H1 (cell line): ENCODE measurements around the gene FRMPD1. TPM values are rescaled to one million over a fixed set of nuclear protein-coding genes. Genes with fewer than 3 reads are reported as not detected.

Source experiments
- CTCF ChIA-PET: fragments of 300-600 bp; sonication (Branson Sonifier 250); formaldehyde crosslinking; loops from one replicate; lab custom pipeline; 2021; ENCODE audit not compliant: partially characterized antibody; lab: Charles Lee
- POLR2A ChIA-PET: fragments of 300-600 bp; sonication (Branson Sonifier 250); formaldehyde crosslinking; loops from one replicate; lab custom pipeline; 2021; ENCODE audit warnings: inconsistent platforms; ENCODE audit not compliant: partially characterized antibody; lab: Charles Lee
- DNase-seq, 2 experiments: peaks; one replicate each; pipeline versions ENCODE4 v3.0.0 to v3.0.0-alpha.2; 2010 to 2022; ENCODE audit warnings: low spot score in 2 of 2, low read depth in 1 of 2, mixed read lengths in 1 of 2
- FAIRE-seq: peaks from 2 replicates; lab custom pipeline; 2011; peaks lifted over from hg19 to GRCh38; lab: Jason Lieb, UNC
- H2AFZ ChIP-seq: 2 replicates; pipeline ENCODE4 v1.8.1; 2012; ENCODE audit warnings: low read length, inconsistent platforms
- H2AK5ac ChIP-seq: 2 replicates; pipeline ENCODE4 v1.6.1; 2013; ENCODE audit warnings: low read depth, low read length
- H2BK120ac ChIP-seq: replicated peaks from 2 replicates; pipeline ENCODE3; 2013; ENCODE audit warnings: low read depth, low read length, inconsistent platforms
- H2BK12ac ChIP-seq: 2 replicates; pipeline ENCODE4 v1.6.1; 2013; ENCODE audit warnings: low read depth, low read length
- H2BK15ac ChIP-seq: 2 replicates; pipeline ENCODE4 v1.6.1; 2013; ENCODE audit warnings: low read length
- H2BK20ac ChIP-seq: 2 replicates; pipeline ENCODE4 v1.6.1; 2013; ENCODE audit warnings: low read length
- H2BK5ac ChIP-seq: 2 replicates; pipeline ENCODE4 v1.6.1; 2013; ENCODE audit warnings: low read depth, low read length
- H3K14ac ChIP-seq: 2 replicates; pipeline ENCODE4 v1.6.1; 2013; ENCODE audit warnings: inconsistent platforms; ENCODE audit not compliant: insufficient read length
- H3K18ac ChIP-seq: 2 replicates; pipeline ENCODE4 v1.6.1; 2013; ENCODE audit warnings: low read length; ENCODE audit errors: extremely low read depth
- H3K23ac ChIP-seq: 2 replicates; pipeline ENCODE4 v1.6.1; 2013; ENCODE audit warnings: inconsistent platforms; ENCODE audit not compliant: insufficient read length
- H3K23me2 ChIP-seq: 2 replicates; pipeline ENCODE4 v1.6.1; 2013; ENCODE audit warnings: low read depth, low read length
- H3K27ac ChIP-seq: 2 replicates; pipeline ENCODE4 v1.6.1; 2011; ENCODE audit warnings: low read depth, low read length, inconsistent platforms
- H3K27me3 ChIP-seq, 4 experiments: replicated peaks in 1 of 4; 1 replicate in 1 of 4; 2 replicates in 3 of 4; pipeline versions ENCODE4 v1.6.1 to v1.8.1; 2011 to 2013; ENCODE audit warnings: low read length in 3 of 4, mild to moderate bottlenecking in 3 of 4, inconsistent platforms in 2 of 4, mixed read lengths in 2 of 4, moderate library complexity in 1 of 4; ENCODE audit not compliant: control insufficient read depth in 3 of 4, insufficient read depth in 3 of 4; ENCODE audit errors: extremely low read depth in 1 of 4
- H3K36me3 ChIP-seq, 4 experiments: 2 replicates each; pipeline versions ENCODE4 v1.6.1 to v1.8.1; 2011 to 2013; ENCODE audit warnings: mild to moderate bottlenecking in 4 of 4, low read length in 3 of 4, moderate library complexity in 2 of 4, control low read depth in 1 of 4, inconsistent platforms in 1 of 4; ENCODE audit not compliant: insufficient read depth in 4 of 4, control insufficient read depth in 2 of 4
- H3K4ac ChIP-seq: replicated peaks from 2 replicates; pipeline ENCODE3; 2013; ENCODE audit warnings: low read length, low read depth, mixed read lengths, inconsistent platforms; ENCODE audit not compliant: insufficient read length
- H3K4me1 ChIP-seq, 4 experiments: replicated peaks in 1 of 4; 1 replicate in 1 of 4; 2 replicates in 3 of 4; pipeline versions ENCODE4 v1.6.1 to v1.8.1; 2011 to 2013; ENCODE audit warnings: low read length in 3 of 4, inconsistent platforms in 2 of 4, mixed read lengths in 1 of 4; ENCODE audit not compliant: insufficient read depth in 4 of 4, control insufficient read depth in 3 of 4
- H3K4me2 ChIP-seq, 2 experiments: 2 replicates each; pipeline versions ENCODE4 v1.6.1 to v1.8.1; 2011 to 2013; ENCODE audit warnings: low read depth in 2 of 2, low read length in 2 of 2, control low read depth in 1 of 2, inconsistent platforms in 1 of 2, mild to moderate bottlenecking in 1 of 2; ENCODE audit not compliant: insufficient read depth in 1 of 2
- H3K4me3 ChIP-seq, 4 experiments: fragments of 200-600, 300-600 bp in 1 of 4; sonication (generic), shearing (Covaris generic), sonication (Bioruptor Twin) in 1 of 4; 2 replicates each; pipeline versions ENCODE4 v1.5.1 to v1.8.1; 2011 to 2016; ENCODE audit warnings: low read length in 4 of 4, low read depth in 3 of 4, control low read depth in 2 of 4, inconsistent platforms in 2 of 4, mild to moderate bottlenecking in 2 of 4, mixed read lengths in 1 of 4, moderate library complexity in 1 of 4; ENCODE audit not compliant: insufficient read depth in 2 of 4; ENCODE audit errors: extremely low read depth in 1 of 4
- H3K56ac ChIP-seq: replicated peaks from 2 replicates; pipeline ENCODE3; 2013; ENCODE audit warnings: low read depth, mild to moderate bottlenecking, mixed read lengths, low read length, inconsistent platforms; ENCODE audit not compliant: insufficient read length
- H3K79me1 ChIP-seq: 2 replicates; pipeline ENCODE4 v1.6.1; 2013; ENCODE audit warnings: low read depth, low read length, control low read depth
- H3K79me2 ChIP-seq, 2 experiments: 2 replicates each; pipeline versions ENCODE4 v1.6.1 to v1.8.1; 2012 to 2013; ENCODE audit warnings: low read length in 2 of 2, mild to moderate bottlenecking in 2 of 2, inconsistent platforms in 1 of 2; ENCODE audit not compliant: insufficient read depth in 2 of 2, control insufficient read depth in 1 of 2
- H3K9ac ChIP-seq, 4 experiments: replicated peaks in 1 of 4; 1 replicate in 1 of 4; 2 replicates in 3 of 4; pipeline versions ENCODE4 v1.6.1 to v1.8.1; 2011 to 2013; ENCODE audit warnings: low read depth in 3 of 4, low read length in 3 of 4, control low read depth in 2 of 4, mild to moderate bottlenecking in 2 of 4, moderate library complexity in 2 of 4, inconsistent platforms in 1 of 4; ENCODE audit errors: extremely low read depth in 1 of 4
- H3K9me3 ChIP-seq, 2 experiments: 2 replicates each; pipeline versions ENCODE4 v1.6.1 to v1.8.1; 2012 to 2013; ENCODE audit warnings: mild to moderate bottlenecking in 2 of 2, moderate library complexity in 2 of 2, control low read depth in 1 of 2, inconsistent platforms in 1 of 2, low read depth in 1 of 2, low read length in 1 of 2, mixed read lengths in 1 of 2; ENCODE audit not compliant: insufficient read depth in 2 of 2
- H4K20me1 ChIP-seq, 2 experiments: replicated peaks in 1 of 2; 2 replicates each; pipeline versions ENCODE3 to v1.8.1; 2011 to 2013; ENCODE audit warnings: inconsistent platforms in 2 of 2, low read length in 2 of 2, mild to moderate bottlenecking in 1 of 2; ENCODE audit not compliant: insufficient read depth in 2 of 2, control insufficient read depth in 1 of 2
- H4K5ac ChIP-seq: 2 replicates; pipeline ENCODE4 v1.6.1; 2013; ENCODE audit warnings: low read length, low read depth, mixed read lengths, inconsistent platforms; ENCODE audit not compliant: insufficient read length
- H4K8ac ChIP-seq: 2 replicates; pipeline ENCODE4 v1.8.0; 2013; ENCODE audit warnings: mild to moderate bottlenecking, moderate library complexity, low read length, inconsistent platforms; ENCODE audit not compliant: insufficient read depth; ENCODE audit errors: extremely low read depth
- H4K91ac ChIP-seq: replicated peaks from 2 replicates; pipeline ENCODE3; 2013; ENCODE audit warnings: low read length, mixed read lengths, inconsistent platforms; ENCODE audit not compliant: insufficient read length
- BCL11A ChIP-seq, 2 experiments: IDR thresholded peaks; one replicate each; pipeline ENCODE4 v1.6.1; 2011; ENCODE audit warnings: low read depth in 2 of 2, low read length in 2 of 2, mild to moderate bottlenecking in 2 of 2
- POLR2A ChIP-seq, 2 experiments: IDR thresholded peaks; 1 replicate in 1 of 2; 2 replicates in 1 of 2; pipeline ENCODE4 v1.6.1; 2011; ENCODE audit warnings: low read depth in 2 of 2, low read length in 2 of 2, mild to moderate bottlenecking in 2 of 2; ENCODE audit errors: control extremely low read depth in 1 of 2
- SUZ12 ChIP-seq: fragments of 200-600 bp; sonication (generic); IDR thresholded peaks from 2 replicates; pipeline ENCODE4 v1.6.1; 2012; ENCODE audit warnings: mild to moderate bottlenecking, inconsistent platforms, low read length, moderate library complexity, mixed read lengths
- WGBS, 2 experiments: shearing (Covaris generic) in 1 of 2; methylation state at CpG; one replicate each; pipeline versions ENCODE4 v1.1.6 to v1.1.7; 2013 to 2015; ENCODE audit warnings: low lambda C conversion rate in 2 of 2, mixed read lengths in 2 of 2, inconsistent platforms in 1 of 2, low coverage in 1 of 2, missing lambda C conversion rate in 1 of 2; ENCODE audit not compliant: insufficient replicate concordance in 2 of 2, insufficient coverage in 1 of 2, insufficient read length in 1 of 2; ENCODE audit errors: extremely low coverage in 1 of 2, missing lambda C conversion rate in 1 of 2; 5-methylcytosine and 5-hydroxymethylcytosine counted together
- polyA plus RNA-seq, 7 experiments: library from polyadenylated mRNA; depleted of rRNA in 3 of 7; stranded (reverse) in 5 of 7; unstranded in 2 of 7; fragments of >200 nt in 5 of 7; fragments of 200-250 nt in 2 of 7; gene quantifications; 1 replicate in 5 of 7; 2 replicates in 1 of 7; 4 replicates in 1 of 7; pipeline versions ENCODE4 v1.2.1 to v1.2.3, GENCODE V29; 2011 to 2013; ENCODE audit warnings: missing spikeins in 2 of 7, mixed read lengths in 2 of 7
- total RNA-seq: library from RNA; stranded (reverse); fragmentation: NEBNext Ultra II Directional; extraction: Animal tissue kit (Norgen Biotek cat#: 25700); gene quantifications from 2 replicates; pipeline ENCODE4 v1.2.1, GENCODE V29; 2021
- TF ChIP-seq, protein P1 (sequence below), 3 experiments: IDR thresholded peaks; 1 replicate in 2 of 3; 2 replicates in 1 of 3; pipeline versions ENCODE4 v1.5.1 to v1.6.1; 2011; ENCODE audit warnings: low read length in 3 of 3, mild to moderate bottlenecking in 3 of 3, inconsistent platforms in 2 of 3, low read depth in 1 of 3, moderate library complexity in 1 of 3; ENCODE audit not compliant: insufficient read depth in 1 of 3; ENCODE audit errors: control extremely low read depth in 1 of 3

Gene FRMPD1
- total and polyA plus RNA-seq, 2 of the 8 experiments (the other 6 are each of a cell fraction or from before 2014, with no cell fraction given) = 0.27 to 0.32 TPM

DNA sequence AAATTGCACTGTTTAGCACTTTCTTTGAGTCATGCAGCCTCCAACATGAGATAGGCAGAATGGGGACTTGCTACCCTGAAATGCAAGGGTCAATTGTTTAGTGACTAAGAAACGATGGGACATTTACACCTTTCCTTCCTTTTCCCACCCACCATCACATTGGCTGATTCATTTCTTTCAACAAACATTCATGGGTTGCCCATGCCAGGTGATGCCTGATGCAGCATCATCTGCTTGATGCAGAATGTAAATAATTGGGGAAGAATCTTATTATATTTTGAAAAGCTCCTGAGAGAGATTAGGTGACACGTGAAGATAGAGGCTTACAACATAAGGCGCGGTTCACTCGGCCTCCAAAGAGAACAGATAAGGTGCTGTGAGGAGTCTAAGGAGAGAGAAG is 98.4 kb downstream of the FRMPD1 start:
- Histone ChIP-seq H3K79me2 (no peaks in the 10 kb centered on the region), H3K14ac (no peak overlapping the region), H2AFZ (no peak overlapping the region), H2AK5ac (no peak overlapping the region), H2BK12ac (no peak overlapping the region), H4K20me1 (no peaks in the 10 kb centered on the region), H2BK120ac (no peak overlapping the region), H3K4ac (no peak overlapping the region), H3K4me3 (no peak overlapping the region), H4K8ac (no peak overlapping the region), H3K23ac (no peak overlapping the region), H3K36me3 (no peaks in the 10 kb centered on the region), H3K79me1 (no peaks in the 10 kb centered on the region), H3K4me1 (peaks cover 0 to under 1% (median under 1%) of the 10 kb centered on the region in 4 experiments; a peak in 4 of 7 replicates), H4K91ac (no peak overlapping the region), H2BK20ac (no peak overlapping the region), H3K9me3 (no peaks in the 10 kb centered on the region), H3K27ac (no peak overlapping the region), H2BK15ac (no peak overlapping the region), H3K27me3 (no peaks in the 10 kb centered on the region), H2BK5ac (no peak overlapping the region), H3K18ac (no peak overlapping the region), H3K4me2 (no peak overlapping the region), H3K56ac (no peak overlapping the region), H3K23me2 (peaks cover 2% of the 10 kb centered on the region; the same call in 1 of the 2 replicates), H4K5ac (no peak overlapping the region), H3K9ac (no peak overlapping the region)
- no peak for DNase-seq
- ChIA-PET CTCF (interaction anchor here (0.8 to 2.7 kb wide), 4 partner anchors 11 to 51 kb away, joined by 3 to 10 read pairs (median 6); no protein-coding TSS in a partner anchor), POLR2A (interaction anchor here (1.0 to 1.1 kb wide), 2 partner anchors 24 to 29 kb away, joined by 3 read pairs; no protein-coding TSS in a partner anchor)
- FAIRE-seq = no peak
- WGBS, 2 experiments = 91% methylated on average over 5 of the region's 5 CpGs; no CpG with 5 or more reads in 1 of the 2 experiments
- TF ChIP-seq POLR2A (IDR thresholded peaks at IDR 0.05; ENCODE audit: control extremely low read depth in 1 of 2, low read depth in 2 of 2, low read length in 2 of 2) (no peak), BCL11A (IDR thresholded peaks at IDR 0.05; ENCODE audit: low read depth in 2 of 2, low read length in 2 of 2) (no peak), SUZ12 (no peak)
- TF ChIP-seq, protein P1, sequence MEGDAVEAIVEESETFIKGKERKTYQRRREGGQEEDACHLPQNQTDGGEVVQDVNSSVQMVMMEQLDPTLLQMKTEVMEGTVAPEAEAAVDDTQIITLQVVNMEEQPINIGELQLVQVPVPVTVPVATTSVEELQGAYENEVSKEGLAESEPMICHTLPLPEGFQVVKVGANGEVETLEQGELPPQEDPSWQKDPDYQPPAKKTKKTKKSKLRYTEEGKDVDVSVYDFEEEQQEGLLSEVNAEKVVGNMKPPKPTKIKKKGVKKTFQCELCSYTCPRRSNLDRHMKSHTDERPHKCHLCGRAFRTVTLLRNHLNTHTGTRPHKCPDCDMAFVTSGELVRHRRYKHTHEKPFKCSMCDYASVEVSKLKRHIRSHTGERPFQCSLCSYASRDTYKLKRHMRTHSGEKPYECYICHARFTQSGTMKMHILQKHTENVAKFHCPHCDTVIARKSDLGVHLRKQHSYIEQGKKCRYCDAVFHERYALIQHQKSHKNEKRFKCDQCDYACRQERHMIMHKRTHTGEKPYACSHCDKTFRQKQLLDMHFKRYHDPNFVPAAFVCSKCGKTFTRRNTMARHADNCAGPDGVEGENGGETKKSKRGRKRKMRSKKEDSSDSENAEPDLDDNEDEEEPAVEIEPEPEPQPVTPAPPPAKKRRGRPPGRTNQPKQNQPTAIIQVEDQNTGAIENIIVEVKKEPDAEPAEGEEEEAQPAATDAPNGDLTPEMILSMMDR (IDR thresholded peaks at IDR 0.05; ENCODE audit: control extremely low read depth in 1 of 3, insufficient read depth in 1 of 3, low read depth in 1 of 3, low read length in 3 of 3) = no peak
